Measurements from ENCODE around the gene KISS1. TPM values are rescaled to one million over a fixed set of nuclear protein-coding genes. Genes with fewer than 3 reads are reported as not detected.
"Not testable (repeated sequence)": the region's sequence is repeated elsewhere in the genome, so short reads cannot be mapped to it uniquely, and the experiment has no call there.

The KISS1 gene
- total RNA-seq, 6 experiments from 2014 or later, result 0.51 to 1.1 (median 0.72) TPM; not detected in 3

DNA sequence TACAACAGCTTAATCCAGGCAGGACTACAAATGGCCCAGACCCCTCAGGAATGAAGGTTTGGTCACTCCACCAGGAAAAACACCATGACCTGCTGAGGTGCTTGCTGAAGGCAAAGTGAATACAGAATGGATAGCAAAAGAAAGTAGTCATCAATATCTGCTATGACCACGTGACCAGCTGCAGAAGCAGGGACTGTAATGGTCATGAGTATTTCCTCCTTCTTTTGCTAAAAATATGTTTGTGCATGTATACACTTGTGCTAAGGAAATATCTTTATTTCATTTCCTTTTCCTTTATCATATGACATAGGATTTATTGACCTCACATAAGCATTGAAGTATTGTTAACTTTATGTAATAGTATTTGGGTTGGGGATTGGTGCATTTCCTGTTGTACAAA is 43.9 kb upstream of the KISS1 start:
- DNase-seq, result no peak
- H3K4me3 ChIP-seq, result no peak overlapping the region
- no peak for ATAC-seq
- H3K36me3 ChIP-seq, result peaks cover 0 to 18% (median 3%) of the 10 kb centered on the region in 4 donors
- H3K4me1 ChIP-seq, result no peaks in the 10 kb centered on the region
- 31% methylated on average over 1 of the region's 1 CpG for WGBS (ENCODE audit: insufficient coverage, low coverage, low lambda C conversion rate, missing lambda C conversion rate)
- H3K27me3 ChIP-seq, result no peaks in the 10 kb centered on the region
- no peaks in the 10 kb centered on the region for H3K9me3 ChIP-seq
- no peak for TF ChIP-seq POLR2A (IDR thresholded peaks at IDR 0.05)
- TF ChIP-seq, protein P1, sequence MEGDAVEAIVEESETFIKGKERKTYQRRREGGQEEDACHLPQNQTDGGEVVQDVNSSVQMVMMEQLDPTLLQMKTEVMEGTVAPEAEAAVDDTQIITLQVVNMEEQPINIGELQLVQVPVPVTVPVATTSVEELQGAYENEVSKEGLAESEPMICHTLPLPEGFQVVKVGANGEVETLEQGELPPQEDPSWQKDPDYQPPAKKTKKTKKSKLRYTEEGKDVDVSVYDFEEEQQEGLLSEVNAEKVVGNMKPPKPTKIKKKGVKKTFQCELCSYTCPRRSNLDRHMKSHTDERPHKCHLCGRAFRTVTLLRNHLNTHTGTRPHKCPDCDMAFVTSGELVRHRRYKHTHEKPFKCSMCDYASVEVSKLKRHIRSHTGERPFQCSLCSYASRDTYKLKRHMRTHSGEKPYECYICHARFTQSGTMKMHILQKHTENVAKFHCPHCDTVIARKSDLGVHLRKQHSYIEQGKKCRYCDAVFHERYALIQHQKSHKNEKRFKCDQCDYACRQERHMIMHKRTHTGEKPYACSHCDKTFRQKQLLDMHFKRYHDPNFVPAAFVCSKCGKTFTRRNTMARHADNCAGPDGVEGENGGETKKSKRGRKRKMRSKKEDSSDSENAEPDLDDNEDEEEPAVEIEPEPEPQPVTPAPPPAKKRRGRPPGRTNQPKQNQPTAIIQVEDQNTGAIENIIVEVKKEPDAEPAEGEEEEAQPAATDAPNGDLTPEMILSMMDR (IDR thresholded peaks at IDR 0.05), result no peak
- H3K27ac ChIP-seq, result no peak overlapping the region
- intact Hi-C loops (cut with DNase I), result no loop called here

DNA sequence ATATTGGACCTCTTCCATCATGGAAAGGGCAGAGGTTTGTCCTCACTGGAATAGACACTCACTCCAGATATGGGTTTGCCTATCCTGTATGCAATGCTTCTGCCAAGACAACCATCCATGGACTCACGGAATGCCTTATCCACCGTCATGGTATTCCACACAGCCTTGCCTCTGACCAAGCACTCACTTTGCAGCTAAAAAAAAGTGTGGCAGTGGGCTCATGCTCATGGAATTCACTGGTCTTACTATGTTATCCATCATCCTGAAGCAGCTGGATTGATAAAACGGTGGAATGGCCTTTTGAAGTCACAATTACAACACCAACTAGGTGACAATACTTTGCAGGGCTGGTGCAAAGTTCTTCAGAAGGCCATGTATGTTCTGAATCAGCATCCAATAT is 43.1 kb upstream of the KISS1 start:
- DNase-seq; ATAC-seq; H3K9me3 ChIP-seq; H3K27ac ChIP-seq; H3K4me1 ChIP-seq; H3K4me3 ChIP-seq; intact Hi-C loops (cut with DNase I); H3K27me3 ChIP-seq: not testable (repeated sequence)
- WGBS (ENCODE audit: insufficient coverage, low coverage, low lambda C conversion rate, missing lambda C conversion rate), result 50% methylated on average over 3 of the region's 3 CpGs
- peaks cover 0 to 15% (median 3%) of the 10 kb centered on the region in 4 donors for H3K36me3 ChIP-seq

DNA sequence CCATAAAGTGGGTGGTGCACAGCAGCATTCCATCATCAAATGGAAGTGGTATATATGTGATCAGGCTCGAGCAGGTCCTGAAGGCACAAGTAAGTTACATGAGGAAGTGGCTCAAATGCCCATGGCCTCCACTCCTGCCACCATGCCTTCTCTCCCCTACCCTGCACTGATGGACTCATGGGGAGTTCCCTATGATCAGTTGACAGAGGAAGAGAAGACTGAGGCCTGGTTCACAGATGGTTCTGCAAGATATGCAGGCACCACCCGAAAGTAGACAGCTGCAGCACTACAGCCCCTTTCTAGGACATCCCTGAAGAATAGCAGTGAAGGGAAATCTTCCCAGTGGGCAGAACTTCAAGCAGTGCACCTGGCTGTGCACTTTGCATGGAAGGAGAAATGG is 42.2 kb upstream of the KISS1 start:
- DNase-seq; H3K4me1 ChIP-seq; H3K4me3 ChIP-seq; H3K9me3 ChIP-seq; H3K27ac ChIP-seq; H3K27me3 ChIP-seq; intact Hi-C loops (cut with DNase I); ATAC-seq: not testable (repeated sequence)
- peaks cover 0 to 19% (median 7%) of the 10 kb centered on the region in 4 donors for H3K36me3 ChIP-seq
- 80% methylated on average over 1 of the region's 2 CpGs for WGBS (ENCODE audit: insufficient coverage, low coverage, low lambda C conversion rate, missing lambda C conversion rate)

DNA sequence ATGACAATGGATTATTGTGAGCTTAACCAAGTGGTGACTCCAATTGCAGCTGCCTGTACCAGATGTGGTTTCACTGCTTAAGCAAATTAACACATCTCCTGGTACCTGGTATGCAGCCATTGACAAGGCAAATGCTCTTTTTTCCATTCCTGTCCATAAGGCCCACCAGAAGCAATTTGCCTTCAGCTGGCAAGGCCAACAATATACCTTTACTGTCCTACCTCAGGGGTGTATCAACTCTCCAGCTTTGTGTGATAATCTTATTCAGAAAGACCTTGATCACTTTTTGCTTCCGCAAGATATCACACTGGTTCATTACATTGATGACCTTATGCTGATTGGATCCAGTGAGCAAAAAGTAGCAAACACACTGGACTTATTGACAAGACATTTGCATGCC is 41.2 kb upstream of the KISS1 start:
- ATAC-seq; H3K4me1 ChIP-seq; intact Hi-C loops (cut with DNase I); H3K9me3 ChIP-seq; H3K4me3 ChIP-seq; DNase-seq; H3K27ac ChIP-seq; H3K27me3 ChIP-seq: not testable (repeated sequence)
- H3K36me3 ChIP-seq, result peaks cover 0 to 20% (median 9%) of the 10 kb centered on the region in 4 donors
- 100% methylated on average over 1 of the region's 1 CpG for WGBS (ENCODE audit: insufficient coverage, low coverage, low lambda C conversion rate, missing lambda C conversion rate)

DNA sequence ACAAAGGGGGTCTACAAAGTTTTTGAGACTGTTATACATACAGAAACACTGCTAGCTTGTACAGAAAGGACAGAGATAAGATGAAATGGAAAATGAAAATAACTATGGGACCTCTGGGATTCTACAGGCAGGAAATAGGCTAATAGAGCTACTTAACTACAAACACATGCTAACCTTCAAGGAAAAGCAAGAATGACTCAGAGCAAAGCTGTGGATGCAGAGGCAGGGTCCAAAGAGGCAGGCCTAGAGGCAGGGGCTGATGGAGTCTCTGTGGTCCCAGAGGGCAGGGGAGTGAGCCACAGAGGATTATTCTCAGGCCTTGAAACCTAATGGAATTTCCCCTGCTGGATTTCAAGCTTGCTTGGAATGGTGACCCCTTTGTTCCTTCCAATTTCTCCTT is 36.2 kb upstream of the KISS1 start:
- no peaks in the 10 kb centered on the region for H3K27me3 ChIP-seq
- H3K36me3 ChIP-seq, result peaks cover 0 to 36% (median 14%) of the 10 kb centered on the region in 4 donors
- H3K27ac ChIP-seq, result no peak overlapping the region
- TF ChIP-seq POLR2A (IDR thresholded peaks at IDR 0.05), result no peak
- TF ChIP-seq, protein P1 (IDR thresholded peaks at IDR 0.05), result no peak
- H3K9me3 ChIP-seq, result no peaks in the 10 kb centered on the region
- ATAC-seq, result no peak
- H3K4me3 ChIP-seq, result no peak overlapping the region
- intact Hi-C loops (cut with DNase I), result no loop called here
- H3K4me1 ChIP-seq, result peaks cover 0 to 3% (median 0%) of the 10 kb centered on the region in 4 donors
- no peak for DNase-seq

DNA sequence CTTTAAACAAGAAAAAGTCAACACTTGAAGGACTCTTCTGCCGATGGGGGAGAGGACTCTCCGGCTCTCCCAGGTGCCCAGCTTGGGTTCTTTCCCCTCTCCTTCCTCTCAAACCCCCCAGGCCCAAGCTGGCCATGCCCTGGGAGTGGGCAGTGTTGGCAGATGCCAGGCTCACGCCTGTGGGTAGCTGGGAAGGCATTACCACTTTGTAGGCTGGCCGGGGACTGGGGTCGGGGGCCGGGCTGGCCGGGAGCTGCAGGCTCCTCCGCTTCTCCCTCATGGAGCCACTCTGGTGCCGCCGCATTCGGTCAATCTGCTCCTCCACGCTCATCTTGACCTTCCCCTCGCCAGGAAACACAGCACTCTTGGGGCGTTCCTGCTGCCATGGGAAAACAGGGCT is 33.9 kb upstream of the KISS1 start:
- Histone ChIP-seq H3K4me3 (no peak overlapping the region), H3K27me3 (no peaks in the 10 kb centered on the region), H3K9me3 (no peaks in the 10 kb centered on the region), H3K4me1 (peaks cover 0 to 24% (median 9%) of the 10 kb centered on the region in 4 donors), H3K27ac (no peak overlapping the region), H3K36me3 (peaks cover 0 to 36% (median 13%) of the 10 kb centered on the region in 4 donors)
- intact Hi-C loops (cut with DNase I), result no loop called here
- 82% methylated on average over 3 of the region's 14 CpGs for WGBS (ENCODE audit: insufficient coverage, low coverage, low lambda C conversion rate, missing lambda C conversion rate)
- ATAC-seq, result no peak
- DNase-seq, result no peak
- TF ChIP-seq, protein P1 (IDR thresholded peaks at IDR 0.05), result no peak
- no peak for TF ChIP-seq POLR2A (IDR thresholded peaks at IDR 0.05)

All from right lobe of liver (tissue), 6 donors.